Lower lobe of right lung (tissue), 2 donors: ENCODE measurements around the gene OR2D2. TPM values are rescaled to one million over a fixed set of nuclear protein-coding genes. Genes with fewer than 3 reads are reported as not detected.

Experiments used
- ATAC-seq, 2 donors: fragments of 200-7000 bp; cut with Tn5 transposase; one replicate each; pipeline ENCODE4 v1.9.1; 2020 to 2022; ENCODE audit warnings: mild to moderate bottlenecking in 2 of 2, moderate library complexity in 2 of 2
- DNase-seq: peaks from one replicate; pipeline ENCODE4 v3.0.0-alpha.2; 2020
- H3K27ac ChIP-seq: fragments of 200-600 bp; one replicate; pipeline ENCODE4 v1.8.0; 2022
- H3K27me3 ChIP-seq: fragments of 200-600 bp; one replicate; pipeline ENCODE4 v1.8.0; 2022; ENCODE audit warnings: low read depth
- H3K36me3 ChIP-seq: fragments of 200-600 bp; one replicate; pipeline ENCODE4 v1.8.0; 2022; ENCODE audit warnings: mild to moderate bottlenecking
- H3K4me1 ChIP-seq: fragments of 200-600 bp; one replicate; pipeline ENCODE4 v1.8.0; 2022
- H3K4me3 ChIP-seq: fragments of 200-600 bp; one replicate; pipeline ENCODE4 v1.8.0; 2022; ENCODE audit warnings: mild to moderate bottlenecking
- H3K9me3 ChIP-seq: fragments of 200-600 bp; one replicate; pipeline ENCODE4 v1.8.0; 2022
- intact Hi-C: fragments of 100-400 bp; cut with DNase I; formaldehyde crosslinking; loops from one replicate; pipeline ENCODE4 v1.11.0; 2022
- total RNA-seq: library from RNA; stranded (reverse); fragmentation: NEBNext Ultra II Directional; extraction: Animal tissue kit (Norgen Biotek cat#: 25700); gene quantifications from one replicate; pipeline ENCODE4 v1.2.1, GENCODE V29; 2021
- TF ChIP-seq, protein P1 (sequence below): fragments of 200-600 bp; IDR thresholded peaks from one replicate; pipeline ENCODE4 v1.8.0; 2022; ENCODE audit warnings: antibody characterized with exemption, mild to moderate bottlenecking
- donor health status: DM: no; HTN: yes; CAD: no; lungs with severe emphysema.

Gene OR2D2
- total RNA-seq, 1 donor from 2014 or later, result not detected

DNA sequence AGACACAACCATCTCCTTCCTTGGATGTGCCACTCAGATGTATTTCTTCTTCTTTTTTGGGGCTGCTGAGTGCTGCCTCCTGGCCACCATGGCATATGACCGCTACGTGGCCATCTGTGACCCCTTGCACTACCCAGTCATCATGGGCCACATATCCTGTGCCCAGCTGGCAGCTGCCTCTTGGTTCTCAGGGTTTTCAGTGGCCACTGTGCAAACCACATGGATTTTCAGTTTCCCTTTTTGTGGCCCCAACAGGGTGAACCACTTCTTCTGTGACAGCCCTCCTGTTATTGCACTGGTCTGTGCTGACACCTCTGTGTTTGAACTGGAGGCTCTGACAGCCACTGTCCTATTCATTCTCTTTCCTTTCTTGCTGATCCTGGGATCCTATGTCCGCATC is 15.4 kb downstream of the OR2D2 start:
- Histone ChIP-seq H3K27ac (no peak overlapping the region), H3K4me1 (no peaks in the 10 kb centered on the region), H3K4me3 (no peak overlapping the region), H3K27me3 (no peaks in the 10 kb centered on the region), H3K36me3 (no peaks in the 10 kb centered on the region), H3K9me3 (no peaks in the 10 kb centered on the region)
- TF ChIP-seq, protein P1, sequence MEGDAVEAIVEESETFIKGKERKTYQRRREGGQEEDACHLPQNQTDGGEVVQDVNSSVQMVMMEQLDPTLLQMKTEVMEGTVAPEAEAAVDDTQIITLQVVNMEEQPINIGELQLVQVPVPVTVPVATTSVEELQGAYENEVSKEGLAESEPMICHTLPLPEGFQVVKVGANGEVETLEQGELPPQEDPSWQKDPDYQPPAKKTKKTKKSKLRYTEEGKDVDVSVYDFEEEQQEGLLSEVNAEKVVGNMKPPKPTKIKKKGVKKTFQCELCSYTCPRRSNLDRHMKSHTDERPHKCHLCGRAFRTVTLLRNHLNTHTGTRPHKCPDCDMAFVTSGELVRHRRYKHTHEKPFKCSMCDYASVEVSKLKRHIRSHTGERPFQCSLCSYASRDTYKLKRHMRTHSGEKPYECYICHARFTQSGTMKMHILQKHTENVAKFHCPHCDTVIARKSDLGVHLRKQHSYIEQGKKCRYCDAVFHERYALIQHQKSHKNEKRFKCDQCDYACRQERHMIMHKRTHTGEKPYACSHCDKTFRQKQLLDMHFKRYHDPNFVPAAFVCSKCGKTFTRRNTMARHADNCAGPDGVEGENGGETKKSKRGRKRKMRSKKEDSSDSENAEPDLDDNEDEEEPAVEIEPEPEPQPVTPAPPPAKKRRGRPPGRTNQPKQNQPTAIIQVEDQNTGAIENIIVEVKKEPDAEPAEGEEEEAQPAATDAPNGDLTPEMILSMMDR, result no peak
- ATAC-seq, result no peak
- intact Hi-C loops, result no loop called here
- DNase-seq, result no peak

DNA sequence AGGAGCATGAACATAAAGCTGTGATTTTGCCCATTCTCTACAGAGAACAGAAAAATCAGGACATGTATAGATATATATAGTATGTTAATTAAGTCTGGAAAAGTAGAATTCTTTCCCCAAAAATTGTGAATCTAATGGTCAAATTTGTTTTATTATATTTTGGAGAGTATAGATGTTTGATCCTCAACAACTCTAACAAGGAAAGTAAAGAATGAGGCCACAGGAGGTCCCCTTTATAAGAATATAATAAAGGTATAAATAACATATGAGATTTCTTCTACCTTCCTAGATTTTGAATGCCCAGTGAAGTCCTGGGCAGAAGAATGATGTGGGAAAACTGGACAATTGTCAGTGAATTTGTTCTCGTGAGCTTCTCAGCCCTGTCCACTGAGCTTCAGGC is 16.0 kb downstream of the OR2D2 start, which contains the start of gene OR10A4:
Gene OR10A4 (plus strand): TSS at position 301 of the 400 bp plus-strand sequence. CDS start 23 bp downstream, at position 324.
- H3K27ac ChIP-seq, result no peak within 1 kb of the TSS
- no peaks in the 10 kb centered on the region for H3K9me3 ChIP-seq
- H3K27me3 ChIP-seq, result no peaks in the 10 kb centered on the region
- ATAC-seq (no peak), DNase-seq (no peak)
- H3K4me3 ChIP-seq, result no peak within 1 kb of the TSS
- no peaks in the 10 kb centered on the region for H3K36me3 ChIP-seq
- no peaks in the 10 kb centered on the region for H3K4me1 ChIP-seq
- TF ChIP-seq, protein P1, result no peak
- intact Hi-C loops, result no loop called here

DNA sequence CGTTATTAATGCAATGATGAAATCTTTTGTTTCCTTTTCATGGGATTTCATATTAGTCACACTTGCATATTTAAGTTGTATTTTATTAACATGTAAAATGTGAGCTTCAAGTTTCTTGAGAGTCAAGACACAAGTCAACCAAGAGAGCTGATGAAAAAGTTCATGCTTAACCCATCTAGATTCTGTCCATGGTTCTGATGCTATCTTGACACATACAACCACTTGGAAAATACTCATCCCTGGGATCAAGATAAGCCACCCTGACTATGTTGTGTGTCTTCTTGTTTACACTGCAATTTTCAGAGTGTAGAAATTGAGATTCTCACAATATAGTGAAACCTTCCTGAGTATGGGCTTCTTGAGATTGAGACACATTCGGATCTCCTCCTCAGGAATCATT is 16.5 kb downstream of the OR2D2 start:
- ATAC-seq, result no peak

DNA sequence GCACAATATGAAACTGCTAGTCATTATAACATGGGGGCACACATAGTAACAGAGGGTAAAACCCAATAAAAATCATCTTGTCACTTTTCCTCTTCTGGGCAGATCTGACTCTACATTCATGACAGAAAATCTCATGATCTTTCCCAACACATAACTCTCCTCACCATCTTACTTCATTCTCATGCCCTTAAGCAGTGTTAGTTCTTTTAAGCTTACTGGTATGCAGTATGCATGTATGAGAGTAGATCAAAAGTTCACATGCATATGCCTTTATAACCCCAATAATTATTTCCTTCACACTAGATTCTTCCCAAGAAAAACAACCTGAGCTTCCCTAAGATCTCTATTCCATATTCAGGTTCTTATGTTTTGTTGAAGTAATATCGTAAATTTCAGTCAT is 21.0 kb downstream of the OR2D2 start:
- Histone ChIP-seq H3K36me3 (no peaks in the 10 kb centered on the region), H3K27ac (no peak overlapping the region), H3K27me3 (no peaks in the 10 kb centered on the region), H3K9me3 (no peaks in the 10 kb centered on the region), H3K4me3 (no peak overlapping the region), H3K4me1 (no peaks in the 10 kb centered on the region)
- ATAC-seq (no peak), DNase-seq (no peak)
- intact Hi-C loops, result no loop called here
- TF ChIP-seq, protein P1, result no peak

More for the DNA sequence above, 16.5 kb downstream of the OR2D2 start:
- no peak overlapping the region for H3K27ac ChIP-seq
- intact Hi-C loops, result no loop called here
- TF ChIP-seq, protein P1, result no peak
- no peaks in the 10 kb centered on the region for H3K4me1 ChIP-seq
- DNase-seq, result no peak
- no peaks in the 10 kb centered on the region for H3K27me3 ChIP-seq
- no peaks in the 10 kb centered on the region for H3K36me3 ChIP-seq
- no peaks in the 10 kb centered on the region for H3K9me3 ChIP-seq
- H3K4me3 ChIP-seq, result no peak overlapping the region

DNA sequence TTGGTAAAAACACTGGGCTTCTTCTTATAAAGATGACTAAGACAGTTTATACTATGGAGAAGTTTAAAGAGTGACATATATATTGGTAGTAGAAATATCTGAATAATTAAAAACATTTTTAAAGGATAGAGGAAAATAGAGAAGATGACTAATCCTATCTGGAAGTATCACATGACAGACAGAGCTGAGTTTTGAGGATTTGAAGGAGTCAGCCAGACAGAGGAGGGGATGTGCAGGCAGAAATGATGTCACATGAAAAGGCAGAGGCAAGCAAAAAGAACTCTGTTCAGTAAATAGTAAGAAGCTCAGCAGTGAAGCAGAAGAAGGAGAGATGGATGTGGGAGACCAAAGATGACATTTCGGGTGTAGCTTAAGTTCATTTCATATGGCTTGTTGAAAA is 27.9 kb downstream of the OR2D2 start:
- H3K9me3 ChIP-seq, result no peaks in the 10 kb centered on the region
- TF ChIP-seq, protein P1, result no peak
- H3K36me3 ChIP-seq, result no peaks in the 10 kb centered on the region
- no peaks in the 10 kb centered on the region for H3K4me1 ChIP-seq
- DNase-seq (no peak), ATAC-seq (no peak)
- no peaks in the 10 kb centered on the region for H3K27me3 ChIP-seq
- H3K4me3 ChIP-seq, result no peak overlapping the region
- H3K27ac ChIP-seq, result no peak overlapping the region
- intact Hi-C loops, result no loop called here

DNA sequence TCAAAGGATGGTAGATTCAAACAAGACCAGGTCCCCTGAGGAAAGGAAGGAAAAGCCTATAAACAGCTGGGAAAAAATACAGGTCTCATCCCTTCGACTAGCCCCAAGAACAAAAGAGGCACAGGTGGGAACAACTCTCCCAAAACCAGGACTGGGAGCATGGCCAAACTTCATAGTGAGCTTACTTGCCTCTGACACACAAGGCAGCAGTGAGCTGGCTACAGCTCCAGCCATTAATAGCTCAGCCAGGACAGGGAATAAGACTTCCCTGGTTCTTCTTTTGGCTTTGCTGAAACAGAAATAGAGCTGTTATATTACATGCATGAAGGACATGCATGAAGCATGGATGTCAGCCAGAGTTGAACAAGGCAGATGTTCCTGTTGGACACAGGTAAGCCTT is 29.3 kb downstream of the OR2D2 start, which contains the start of gene OR10A2:
Gene OR10A2 (plus strand): TSS at position 97 of the 400 bp plus-strand sequence. CDS start 6,698 bp downstream, outside the sequence.
- no peak within 1 kb of the TSS for H3K27ac ChIP-seq
- H3K4me1 ChIP-seq, result no peaks in the 10 kb centered on the region
- TF ChIP-seq, protein P1, result no peak
- DNase-seq, result no peak
- H3K36me3 ChIP-seq, result no peaks in the 10 kb centered on the region
- no peaks in the 10 kb centered on the region for H3K27me3 ChIP-seq
- H3K9me3 ChIP-seq, result no peaks in the 10 kb centered on the region
- no peak for ATAC-seq
- intact Hi-C loops, result no loop called here
- H3K4me3 ChIP-seq, result no peak within 1 kb of the TSS
